Uterus (tissue), 2 donors: ENCODE measurements around the gene SLC6A19.

Experiments used
- POLR2A ChIP-seq, 2 donors: fragments of 450-650 bp; IDR thresholded peaks; one replicate each; pipeline ENCODE4 v1.6.1; 2016; ENCODE audit warnings: antibody characterized with exemption in 2 of 2, mild to moderate bottlenecking in 1 of 2, moderate library complexity in 1 of 2
- TF ChIP-seq, protein P1 (sequence below), 4 experiments: fragments of 200-600 bp in 2 of 4; fragments of 450-650 bp in 2 of 4; sonication (generic) in 2 of 4; IDR thresholded peaks; one replicate each; pipeline ENCODE4 v1.5.1; 2016 to 2019; ENCODE audit warnings: antibody characterized with exemption in 4 of 4, mild to moderate bottlenecking in 2 of 4, moderate library complexity in 1 of 4

GRCh38 chr5:1244255-1244654 is 42.9 kb downstream of the SLC6A19 start:
- TF ChIP-seq, protein P1, sequence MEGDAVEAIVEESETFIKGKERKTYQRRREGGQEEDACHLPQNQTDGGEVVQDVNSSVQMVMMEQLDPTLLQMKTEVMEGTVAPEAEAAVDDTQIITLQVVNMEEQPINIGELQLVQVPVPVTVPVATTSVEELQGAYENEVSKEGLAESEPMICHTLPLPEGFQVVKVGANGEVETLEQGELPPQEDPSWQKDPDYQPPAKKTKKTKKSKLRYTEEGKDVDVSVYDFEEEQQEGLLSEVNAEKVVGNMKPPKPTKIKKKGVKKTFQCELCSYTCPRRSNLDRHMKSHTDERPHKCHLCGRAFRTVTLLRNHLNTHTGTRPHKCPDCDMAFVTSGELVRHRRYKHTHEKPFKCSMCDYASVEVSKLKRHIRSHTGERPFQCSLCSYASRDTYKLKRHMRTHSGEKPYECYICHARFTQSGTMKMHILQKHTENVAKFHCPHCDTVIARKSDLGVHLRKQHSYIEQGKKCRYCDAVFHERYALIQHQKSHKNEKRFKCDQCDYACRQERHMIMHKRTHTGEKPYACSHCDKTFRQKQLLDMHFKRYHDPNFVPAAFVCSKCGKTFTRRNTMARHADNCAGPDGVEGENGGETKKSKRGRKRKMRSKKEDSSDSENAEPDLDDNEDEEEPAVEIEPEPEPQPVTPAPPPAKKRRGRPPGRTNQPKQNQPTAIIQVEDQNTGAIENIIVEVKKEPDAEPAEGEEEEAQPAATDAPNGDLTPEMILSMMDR (IDR thresholded peaks at IDR 0.05) = no peak
- TF ChIP-seq POLR2A (IDR thresholded peaks at IDR 0.05) = no peak
